H9 (cell line): ENCODE results near the gene ERCC6L. TPM values are rescaled to one million over a fixed set of nuclear protein-coding genes. Genes with fewer than 3 reads are reported as not detected.

Experiments
- DNase-seq: peaks from one replicate; pipeline ENCODE4 v3.0.0-alpha.2; 2017
- H2AFZ ChIP-seq: one replicate; pipeline ENCODE4 v1.6.1; 2013; ENCODE audit warnings: mild to moderate bottlenecking, low read length, control low read depth, moderate library complexity
- H2AK5ac ChIP-seq: 2 replicates; pipeline ENCODE4 v1.6.1; 2013; ENCODE audit warnings: low read length, control low read depth, mixed read lengths; ENCODE audit not compliant: insufficient read length
- H2BK120ac ChIP-seq: one replicate; pipeline ENCODE4 v1.6.1; 2013; ENCODE audit warnings: low read depth, mild to moderate bottlenecking, low read length, control low read depth, inconsistent platforms; ENCODE audit not compliant: poor library complexity, severe bottlenecking
- H2BK12ac ChIP-seq: 2 replicates; pipeline ENCODE4 v1.6.1; 2013; ENCODE audit warnings: low read length, control low read depth, mixed read lengths, low read depth; ENCODE audit not compliant: insufficient read length
- H2BK15ac ChIP-seq: 2 replicates; pipeline ENCODE4 v1.6.1; 2013; ENCODE audit warnings: low read depth, low read length, control low read depth
- H2BK20ac ChIP-seq: one replicate; pipeline ENCODE4 v1.6.1; 2013; ENCODE audit warnings: low read depth, mild to moderate bottlenecking, low read length, control low read depth, inconsistent platforms; ENCODE audit not compliant: poor library complexity, severe bottlenecking
- H2BK5ac ChIP-seq: 2 replicates; pipeline ENCODE4 v1.6.1; 2013; ENCODE audit warnings: low read length, control low read depth, mixed read lengths; ENCODE audit not compliant: insufficient read length
- H3K14ac ChIP-seq: 2 replicates; pipeline ENCODE4 v1.6.1; 2013; ENCODE audit warnings: low read length, control low read depth; ENCODE audit not compliant: insufficient read depth
- H3K18ac ChIP-seq: 2 replicates; pipeline ENCODE4 v1.6.1; 2013; ENCODE audit warnings: low read depth, mild to moderate bottlenecking, mixed read lengths, low read length, control low read depth; ENCODE audit not compliant: insufficient read length
- H3K23ac ChIP-seq: 2 replicates; pipeline ENCODE4 v1.6.1; 2013; ENCODE audit warnings: low read length, control low read depth, mixed read lengths, low read depth; ENCODE audit not compliant: insufficient read length
- H3K23me2 ChIP-seq: 2 replicates; pipeline ENCODE4 v1.6.1; 2013; ENCODE audit warnings: low read depth, mild to moderate bottlenecking, mixed read lengths, low read length, control low read depth; ENCODE audit not compliant: insufficient read length, poor library complexity, severe bottlenecking
- H3K27ac ChIP-seq: 2 replicates; pipeline ENCODE4 v1.5.1; 2013; ENCODE audit warnings: low read length, control low read depth, mixed read lengths, low read depth; ENCODE audit not compliant: insufficient read length
- H3K27me3 ChIP-seq: 2 replicates; pipeline ENCODE4 v1.6.1; 2013; ENCODE audit warnings: low read length, control low read depth, inconsistent platforms; ENCODE audit not compliant: insufficient read depth
- H3K4ac ChIP-seq: 2 replicates; pipeline ENCODE4 v1.6.1; 2013; ENCODE audit warnings: low read depth, mild to moderate bottlenecking, control low read depth, inconsistent platforms, low read length, moderate library complexity
- H3K4me1 ChIP-seq: 2 replicates; pipeline ENCODE4 v1.6.1; 2013; ENCODE audit warnings: low read length, control low read depth, inconsistent platforms; ENCODE audit not compliant: insufficient read depth
- H3K4me2 ChIP-seq: 2 replicates; pipeline ENCODE4 v1.6.1; 2013; ENCODE audit warnings: low read length, control low read depth, mixed read lengths; ENCODE audit not compliant: insufficient read length, insufficient read depth
- H3K56ac ChIP-seq: 2 replicates; pipeline ENCODE4 v1.6.1; 2013; ENCODE audit warnings: low read depth, mild to moderate bottlenecking, mixed read lengths, low read length, control low read depth; ENCODE audit not compliant: insufficient read length
- H3K79me1 ChIP-seq: 2 replicates; pipeline ENCODE4 v1.6.1; 2013; ENCODE audit warnings: low read depth, mild to moderate bottlenecking, moderate library complexity, low read length, control low read depth, inconsistent platforms; ENCODE audit not compliant: insufficient read depth, poor library complexity, severe bottlenecking
- H3K79me2 ChIP-seq: 2 replicates; pipeline ENCODE4 v1.6.1; 2013; ENCODE audit warnings: low read length, control low read depth, inconsistent platforms; ENCODE audit not compliant: insufficient read depth
- H3K9ac ChIP-seq: 2 replicates; pipeline ENCODE4 v1.6.1; 2013; ENCODE audit warnings: low read length, control low read depth, mixed read lengths; ENCODE audit not compliant: insufficient read length; ENCODE audit errors: extremely low read depth
- H3K9me3 ChIP-seq: one replicate; pipeline ENCODE4 v1.6.1; 2013; ENCODE audit warnings: low read depth, low read length, inconsistent platforms; ENCODE audit not compliant: control insufficient read depth
- H3T11ph ChIP-seq: one replicate; pipeline ENCODE4 v1.6.1; 2013; ENCODE audit warnings: mild to moderate bottlenecking, low read length, control low read depth, inconsistent platforms
- H4K20me1 ChIP-seq: one replicate; pipeline ENCODE4 v1.6.1; 2013; ENCODE audit not compliant: control insufficient read depth, insufficient read length, insufficient read depth
- H4K5ac ChIP-seq: 2 replicates; pipeline ENCODE4 v1.6.1; 2013; ENCODE audit warnings: low read depth, mild to moderate bottlenecking, mixed read lengths, low read length, control low read depth; ENCODE audit not compliant: insufficient read length
- H4K8ac ChIP-seq: replicated peaks from 2 replicates; pipeline ENCODE4 v1.6.1; 2013; ENCODE audit warnings: low read length, control low read depth, mixed read lengths, low read depth; ENCODE audit not compliant: insufficient read length
- H4K91ac ChIP-seq: 2 replicates; pipeline ENCODE4 v1.6.1; 2013; ENCODE audit warnings: low read depth, mild to moderate bottlenecking, moderate library complexity, mixed read lengths, low read length, control low read depth; ENCODE audit not compliant: insufficient read length
- H3K27ac Mint-ChIP-seq, 3 experiments: 2 replicates in 2 of 3; 3 replicates in 1 of 3; pipeline ENCODE4 v1.8.0; 2020 to 2021; ENCODE audit warnings: mixed read lengths in 3 of 3, mild to moderate bottlenecking in 1 of 3, moderate library complexity in 1 of 3
- H3K27me3 Mint-ChIP-seq: 2 replicates; pipeline ENCODE4 v1.8.0; 2021; ENCODE audit warnings: low read depth, mild to moderate bottlenecking, moderate library complexity, mixed read lengths
- H3K36me3 Mint-ChIP-seq, 3 experiments: 2 replicates in 2 of 3; 3 replicates in 1 of 3; pipeline ENCODE4 v1.8.0; 2020 to 2021; ENCODE audit warnings: low read depth in 3 of 3, mixed read lengths in 3 of 3; ENCODE audit not compliant: insufficient read depth in 1 of 3
- H3K4me1 Mint-ChIP-seq, 2 experiments: 2 replicates each; pipeline ENCODE4 v1.8.0; 2020; ENCODE audit warnings: mixed read lengths in 2 of 2
- H3K4me3 Mint-ChIP-seq, 2 experiments: 2 replicates in 1 of 2; 3 replicates in 1 of 2; pipeline ENCODE4 v1.8.0; 2020 to 2021; ENCODE audit warnings: mild to moderate bottlenecking in 2 of 2, mixed read lengths in 2 of 2, moderate library complexity in 1 of 2
- H3K9me3 Mint-ChIP-seq, 2 experiments: 2 replicates in 1 of 2; 3 replicates in 1 of 2; pipeline ENCODE4 v1.8.0; 2020; ENCODE audit warnings: mild to moderate bottlenecking in 2 of 2, mixed read lengths in 2 of 2, moderate library complexity in 1 of 2
- CTCF ChIP-seq: fragments of 200-600 bp; sonication (generic); conservative IDR thresholded peaks from 3 replicates; pipeline ENCODE4 v1.8.0; 2021; ENCODE audit warnings: antibody characterized with exemption, mild to moderate bottlenecking
- WGBS: extraction: QIAGEN DNeasy Blood & Tissue Kit; methylation state at CpG from one replicate; pipeline ENCODE4 v1.1.7; 2013; ENCODE audit warnings: missing lambda C conversion rate, low lambda C conversion rate, mixed read lengths; ENCODE audit not compliant: insufficient read length; ENCODE audit errors: extremely low coverage; 5-methylcytosine and 5-hydroxymethylcytosine counted together
- total RNA-seq: library from RNA; stranded (reverse); gene quantifications from 2 replicates; pipeline ENCODE4 v1.2.1, GENCODE V29; 2021

ERCC6L gene
- total RNA-seq, 1 experiment from 2014 or later = 18.1 TPM

- Histone ChIP-seq H3K27ac (no peak overlapping the region), H3K14ac (no peak overlapping the region), H2BK15ac (no peak overlapping the region), H4K91ac (no peak overlapping the region), H2AFZ (no peak overlapping the region), H3K56ac (no peak overlapping the region), H3T11ph (no peak overlapping the region), H3K4me1 (no peaks in the 10 kb centered on the region), H3K27me3 (no peaks in the 10 kb centered on the region), H3K23me2 (no peaks in the 10 kb centered on the region), H2BK12ac (no peak overlapping the region), H3K4ac (no peak overlapping the region), H2BK5ac (no peak overlapping the region), H3K23ac (no peak overlapping the region), H2AK5ac (no peak overlapping the region), H2BK120ac (no peak overlapping the region), H3K79me1 (no peaks in the 10 kb centered on the region), H3K79me2 (no peaks in the 10 kb centered on the region), H3K9ac (no peak overlapping the region), H4K8ac (no peak overlapping the region), H3K9me3 (peaks cover 8% of the 10 kb centered on the region), H2BK20ac (no peak overlapping the region), H4K20me1 (no peaks in the 10 kb centered on the region), H3K18ac (no peak overlapping the region), H4K5ac (no peak overlapping the region), H3K4me2 (peak overlapping the region; percentile 38)
- Mint-ChIP-seq H3K27ac (no peak overlapping the region), H3K4me1 (peaks cover 14 to 21% of the 10 kb centered on the region in 2 experiments), H3K4me3 (peak overlapping the region; percentile 43 to 73; a peak in 4 of 5 replicates), H3K27me3 (peaks cover 6% of the 10 kb centered on the region), H3K36me3 (peaks cover 0 to 12% (median 9%) of the 10 kb centered on the region in 3 experiments; a peak in 5 of 7 replicates), H3K9me3 (peaks cover 61 to 69% of the 10 kb centered on the region in 2 experiments)
- DNase-seq = no peak
- no peak for TF ChIP-seq CTCF
- no CpG with 5 or more reads among the region's 7 CpGs for WGBS
Measured at GRCh38 chrX:72255864-72256263, 17.0 kb upstream of the ERCC6L start.
